Right forelimb (tissue), 1 donor: Measurements from ENCODE around the gene TMEM178B.
"Not testable (repeated sequence)": the region's sequence is repeated elsewhere in the genome, so short reads cannot be mapped to it uniquely, and the experiment has no call there.

Experiments used
- DNase-seq: peaks from one replicate; pipeline ENCODE4 v3.0.0-alpha.2; 2018

Gene TMEM178B

GRCh38 chr7:141317033-141317585, 243.2 kb downstream of the TMEM178B start:
- DNase-seq: no peak

- no peak for DNase-seq
These were observed 246.4 kb downstream of the TMEM178B start for GRCh38 chr7:141320287-141320686.

- no peak for DNase-seq
These were observed 248.5 kb downstream of the TMEM178B start for GRCh38 chr7:141322383-141322782.

GRCh38 chr7:141323826-141324225, 250.0 kb downstream of the TMEM178B start:
- DNase-seq: no peak

- no peak for DNase-seq
These were observed 251.0 kb downstream of the TMEM178B start for GRCh38 chr7:141324870-141325269.

- DNase-seq: no peak
These were observed 251.4 kb downstream of the TMEM178B start for GRCh38 chr7:141325275-141325674.

- no peak for DNase-seq
These were observed 254.4 kb downstream of the TMEM178B start for GRCh38 chr7:141328290-141328689.

- not testable (repeated sequence) for DNase-seq
These were observed 256.4 kb downstream of the TMEM178B start for GRCh38 chr7:141330285-141330684.

- no peak for DNase-seq
These were observed 259.6 kb downstream of the TMEM178B start for GRCh38 chr7:141333459-141333858.

- no peak for DNase-seq
These were observed 261.3 kb downstream of the TMEM178B start for GRCh38 chr7:141335164-141335563.

- no peak for DNase-seq
These were observed 265.7 kb downstream of the TMEM178B start for GRCh38 chr7:141339603-141340002.

GRCh38 chr7:141340991-141341390, 267.1 kb downstream of the TMEM178B start:
- no peak for DNase-seq

- no peak for DNase-seq
These were observed 269.0 kb downstream of the TMEM178B start for GRCh38 chr7:141342621-141343408.

GRCh38 chr7:141344153-141344935, 270.5 kb downstream of the TMEM178B start:
- DNase-seq: no peak

GRCh38 chr7:141348728-141349127, 274.9 kb downstream of the TMEM178B start:
- no peak for DNase-seq

GRCh38 chr7:141349338-141349737, 275.5 kb downstream of the TMEM178B start:
- no peak for DNase-seq

GRCh38 chr7:141349804-141350203, 275.9 kb downstream of the TMEM178B start:
- no peak for DNase-seq

- no peak for DNase-seq
These were observed 277.3 kb downstream of the TMEM178B start for GRCh38 chr7:141351175-141351574.

- DNase-seq: no peak
These were observed 279.1 kb downstream of the TMEM178B start for GRCh38 chr7:141352955-141353354.

- DNase-seq: no peak
These were observed 280.4 kb downstream of the TMEM178B start for GRCh38 chr7:141354251-141354650.

GRCh38 chr7:141355032-141355431, 281.2 kb downstream of the TMEM178B start:
- no peak for DNase-seq

- DNase-seq: no peak
These were observed 282.3 kb downstream of the TMEM178B start for GRCh38 chr7:141356161-141356560.

GRCh38 chr7:141358386-141358785, 284.5 kb downstream of the TMEM178B start:
- no peak for DNase-seq

GRCh38 chr7:141359262-141359661, 285.4 kb downstream of the TMEM178B start:
- DNase-seq: no peak
